Transverse colon (tissue), 4 donors: ENCODE data around the gene PTPRZ1.

Source experiments
- EP300 ChIP-seq: sonication (generic); formaldehyde crosslinking; IDR thresholded peaks from one replicate; pipeline ENCODE4 v1.6.1; 2017; ENCODE audit warnings: antibody characterized with exemption, low read depth
- POLR2A ChIP-seq: fragments of 450-650 bp; IDR thresholded peaks from one replicate; pipeline ENCODE4 v1.6.1; 2016; ENCODE audit warnings: antibody characterized with exemption, mild to moderate bottlenecking, moderate library complexity
- POLR2AphosphoS5 ChIP-seq, 3 donors: sonication (generic); formaldehyde crosslinking; IDR thresholded peaks; one replicate each; pipeline ENCODE4 v1.6.1; 2016; ENCODE audit warnings: antibody characterized with exemption in 3 of 3
- TF ChIP-seq, protein P1 (sequence below), 5 experiments: fragments of 200-600 bp in 3 of 5; fragments of 450-650 bp in 2 of 5; sonication (generic) in 3 of 5; IDR thresholded peaks; 1 replicate in 2 of 5; 2 replicates in 3 of 5; pipeline ENCODE4 v1.5.1; 2016 to 2017; ENCODE audit warnings: antibody characterized with exemption in 5 of 5, inconsistent platforms in 3 of 5, mild to moderate bottlenecking in 2 of 5, moderate library complexity in 1 of 5

DNA sequence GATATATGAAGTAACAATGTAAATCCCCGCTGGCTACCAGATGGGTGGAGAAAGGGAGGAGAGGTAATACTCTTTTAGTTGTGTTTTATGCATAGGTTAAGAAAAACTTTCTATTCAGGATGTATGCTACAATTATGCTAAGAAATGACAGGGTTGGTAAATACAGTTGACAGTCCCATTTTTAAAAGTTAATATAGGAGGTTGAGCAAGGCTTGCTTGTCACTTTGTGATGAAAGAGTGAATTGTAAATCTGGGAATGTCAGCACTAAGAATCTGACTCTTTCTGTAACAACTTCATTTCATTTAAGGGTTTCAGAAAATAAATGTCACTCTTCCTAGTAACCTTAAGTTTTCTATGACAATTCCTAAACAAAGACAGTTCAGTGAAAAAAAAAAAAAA, 59.8 kb downstream of the PTPRZ1 start:
- TF ChIP-seq POLR2A (no peak), POLR2AphosphoS5 (IDR thresholded peaks at IDR 0.05) (no peak), EP300 (no peak)
- TF ChIP-seq, protein P1, sequence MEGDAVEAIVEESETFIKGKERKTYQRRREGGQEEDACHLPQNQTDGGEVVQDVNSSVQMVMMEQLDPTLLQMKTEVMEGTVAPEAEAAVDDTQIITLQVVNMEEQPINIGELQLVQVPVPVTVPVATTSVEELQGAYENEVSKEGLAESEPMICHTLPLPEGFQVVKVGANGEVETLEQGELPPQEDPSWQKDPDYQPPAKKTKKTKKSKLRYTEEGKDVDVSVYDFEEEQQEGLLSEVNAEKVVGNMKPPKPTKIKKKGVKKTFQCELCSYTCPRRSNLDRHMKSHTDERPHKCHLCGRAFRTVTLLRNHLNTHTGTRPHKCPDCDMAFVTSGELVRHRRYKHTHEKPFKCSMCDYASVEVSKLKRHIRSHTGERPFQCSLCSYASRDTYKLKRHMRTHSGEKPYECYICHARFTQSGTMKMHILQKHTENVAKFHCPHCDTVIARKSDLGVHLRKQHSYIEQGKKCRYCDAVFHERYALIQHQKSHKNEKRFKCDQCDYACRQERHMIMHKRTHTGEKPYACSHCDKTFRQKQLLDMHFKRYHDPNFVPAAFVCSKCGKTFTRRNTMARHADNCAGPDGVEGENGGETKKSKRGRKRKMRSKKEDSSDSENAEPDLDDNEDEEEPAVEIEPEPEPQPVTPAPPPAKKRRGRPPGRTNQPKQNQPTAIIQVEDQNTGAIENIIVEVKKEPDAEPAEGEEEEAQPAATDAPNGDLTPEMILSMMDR (IDR thresholded peaks at IDR 0.05) = no peak
